ENCODE measurements around the gene TP53I3. TPM values are rescaled to one million over a fixed set of nuclear protein-coding genes. Genes with fewer than 3 reads are reported as not detected.

Gene TP53I3
- total RNA-seq, 1 donor from 2014 or later: 69.6 TPM

DNA sequence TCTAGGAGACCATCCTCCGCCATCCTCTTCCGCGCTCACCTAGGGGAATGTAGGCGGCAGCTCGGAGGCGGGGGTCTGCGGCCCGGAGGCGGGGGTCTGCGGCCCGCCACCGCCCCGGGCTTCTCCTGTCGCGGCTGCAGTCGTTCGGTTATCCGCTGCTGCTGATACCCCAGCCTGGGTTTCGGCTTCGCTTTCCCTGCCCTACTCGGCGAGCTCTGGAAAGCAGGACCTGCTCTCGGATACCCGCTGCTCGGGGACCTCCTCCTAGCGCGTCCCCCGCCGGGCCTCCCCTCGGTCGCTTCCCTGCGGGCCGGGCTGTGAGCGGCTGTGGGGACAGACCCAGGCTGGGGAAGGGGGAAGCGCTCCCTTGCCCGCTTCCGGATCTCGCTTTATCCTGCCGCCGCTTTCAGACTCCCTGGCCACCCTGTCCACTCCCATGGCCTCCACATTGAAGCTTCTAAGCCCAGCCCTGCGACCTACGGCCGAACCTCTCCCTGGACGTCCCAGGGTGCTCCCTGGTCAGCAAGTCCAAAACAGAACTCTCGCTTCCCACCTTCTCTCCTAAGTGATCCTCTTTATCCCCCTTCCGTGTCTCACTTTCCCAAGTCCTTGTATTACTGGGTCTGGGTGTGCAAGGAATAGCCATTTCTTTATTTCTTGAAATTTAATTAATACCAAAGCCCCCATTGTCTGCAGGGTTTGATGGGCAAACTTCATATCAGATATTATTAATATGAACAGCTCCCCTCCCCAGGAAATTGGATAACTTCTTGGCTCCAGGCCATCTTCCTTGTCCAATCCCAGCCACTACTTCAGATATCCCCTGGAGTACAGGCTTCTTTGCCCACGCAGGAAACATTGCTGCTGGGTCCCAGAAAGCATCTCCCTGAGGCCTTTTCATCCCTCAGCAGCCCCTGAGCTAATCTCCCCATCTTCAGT lies 34.3 kb downstream of the TP53I3 start:
- no peak for DNase-seq (ENCODE audit: low read depth)
- peak overlapping the region; percentile 65 for H3K4me3 ChIP-seq (ENCODE audit: low read depth, low read length)
- H3K27me3 ChIP-seq (ENCODE audit: control insufficient read depth, insufficient read depth, low read length): no peaks in the 10 kb centered on the region
- no peaks in the 10 kb centered on the region for H3K36me3 ChIP-seq (ENCODE audit: control insufficient read depth, insufficient read depth, low read length)
- no peak for TF ChIP-seq CTCF (IDR thresholded peaks at IDR 0.05; ENCODE audit: insufficient read depth, low read length, poor library complexity, severe bottlenecking)

DNA sequence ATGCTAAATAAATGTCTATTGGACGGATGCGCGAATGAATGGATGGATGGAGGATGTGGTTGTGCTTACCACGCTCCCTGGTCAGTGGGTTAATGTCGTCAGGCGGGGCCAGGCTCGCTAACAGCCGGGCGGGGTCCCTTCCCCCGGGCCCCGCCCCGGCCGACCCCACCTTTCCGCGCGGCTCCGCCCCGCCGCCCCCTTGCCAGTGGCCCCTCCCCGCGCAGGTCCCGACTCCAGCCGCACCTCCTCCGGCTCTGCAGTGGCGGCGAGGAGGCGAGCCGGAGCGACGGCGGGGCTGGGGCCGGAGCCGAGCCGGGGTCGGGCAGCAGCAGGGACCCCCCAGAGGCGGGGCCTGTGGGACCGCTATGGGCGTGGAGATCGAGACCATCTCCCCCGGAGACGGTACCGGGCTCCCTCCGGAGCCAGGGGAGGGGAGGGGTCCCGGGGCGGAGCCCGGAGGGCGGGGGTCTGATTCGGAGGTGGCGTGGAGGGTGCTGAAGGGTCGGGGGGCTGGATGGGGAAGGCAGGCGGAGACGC lies 35.1 kb downstream of the TP53I3 start, which contains the start of gene FKBP1B:
FKBP1B (plus strand) TSS at position 257 of the 537 bp plus-strand sequence; CDS start at position 366, 109 bp downstream.
- TF ChIP-seq CTCF (IDR thresholded peaks at IDR 0.05; ENCODE audit: insufficient read depth, low read length, poor library complexity, severe bottlenecking): no peak
- no peaks in the 10 kb centered on the region for H3K27me3 ChIP-seq (ENCODE audit: control insufficient read depth, insufficient read depth, low read length)
- DNase-seq (ENCODE audit: low read depth): peak; percentile 21

DNA sequence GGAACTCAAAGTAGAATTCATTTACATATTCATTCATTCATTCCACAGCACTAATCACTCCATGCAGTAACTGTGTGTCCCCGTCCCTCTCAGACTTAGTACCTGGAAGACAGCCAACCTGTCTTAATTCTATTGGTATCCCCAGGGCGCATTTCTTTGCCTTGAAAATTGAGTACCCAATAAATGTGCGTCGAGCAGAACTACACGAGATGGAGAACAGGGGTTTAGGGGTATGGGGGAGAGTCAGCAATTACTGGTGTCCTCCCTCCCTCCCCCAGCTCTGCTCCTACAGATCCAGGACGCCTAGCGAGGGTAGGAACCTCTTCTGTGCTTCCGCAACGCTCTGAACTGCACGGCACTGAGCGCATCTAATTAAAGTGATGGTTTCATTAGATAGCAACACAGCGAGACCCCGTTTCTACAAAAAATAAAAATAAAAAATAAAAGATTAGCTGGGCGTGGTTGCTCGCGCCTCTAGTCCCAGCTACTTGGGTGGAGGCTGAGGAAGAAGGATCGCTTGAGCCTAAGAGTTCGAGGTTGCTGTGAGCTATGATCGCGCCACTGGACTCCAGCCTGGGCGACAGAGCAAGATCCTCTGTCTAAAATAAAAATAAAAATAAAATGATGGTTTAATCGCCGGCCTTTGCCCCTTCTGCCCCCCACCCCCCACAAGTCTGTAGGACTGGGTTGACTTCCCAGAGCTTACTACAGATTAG lies 35.7 kb downstream of the TP53I3 start:
- H3K36me3 ChIP-seq (ENCODE audit: control insufficient read depth, insufficient read depth, low read length): no peaks in the 10 kb centered on the region
- peak overlapping the region; percentile 65 for H3K4me3 ChIP-seq (ENCODE audit: low read depth, low read length)
- no peak for TF ChIP-seq CTCF (IDR thresholded peaks at IDR 0.05; ENCODE audit: insufficient read depth, low read length, poor library complexity, severe bottlenecking)
- no peaks in the 10 kb centered on the region for H3K27me3 ChIP-seq (ENCODE audit: control insufficient read depth, insufficient read depth, low read length)
- DNase-seq (ENCODE audit: low read depth): no peak

More for the DNA sequence above, 35.1 kb downstream of the TP53I3 start, which contains the start of gene FKBP1B:
- peak within 1 kb of the TSS; percentile 65 for H3K4me3 ChIP-seq (ENCODE audit: low read depth, low read length)
- no peaks in the 10 kb centered on the region for H3K36me3 ChIP-seq (ENCODE audit: control insufficient read depth, insufficient read depth, low read length)

- Histone ChIP-seq H3K27me3 (ENCODE audit: control insufficient read depth, insufficient read depth, low read length) (no peaks in the 10 kb centered on the region), H3K4me3 (ENCODE audit: low read depth, low read length) (no peak overlapping the region), H3K36me3 (ENCODE audit: control insufficient read depth, insufficient read depth, low read length) (no peaks in the 10 kb centered on the region)
- no peak for TF ChIP-seq CTCF (IDR thresholded peaks at IDR 0.05; ENCODE audit: insufficient read depth, low read length, poor library complexity, severe bottlenecking)
- no peak for DNase-seq (ENCODE audit: low read depth)
These were observed 37.0 kb downstream of the TP53I3 start for GRCh38 chr2:24047703-24048033.

DNA sequence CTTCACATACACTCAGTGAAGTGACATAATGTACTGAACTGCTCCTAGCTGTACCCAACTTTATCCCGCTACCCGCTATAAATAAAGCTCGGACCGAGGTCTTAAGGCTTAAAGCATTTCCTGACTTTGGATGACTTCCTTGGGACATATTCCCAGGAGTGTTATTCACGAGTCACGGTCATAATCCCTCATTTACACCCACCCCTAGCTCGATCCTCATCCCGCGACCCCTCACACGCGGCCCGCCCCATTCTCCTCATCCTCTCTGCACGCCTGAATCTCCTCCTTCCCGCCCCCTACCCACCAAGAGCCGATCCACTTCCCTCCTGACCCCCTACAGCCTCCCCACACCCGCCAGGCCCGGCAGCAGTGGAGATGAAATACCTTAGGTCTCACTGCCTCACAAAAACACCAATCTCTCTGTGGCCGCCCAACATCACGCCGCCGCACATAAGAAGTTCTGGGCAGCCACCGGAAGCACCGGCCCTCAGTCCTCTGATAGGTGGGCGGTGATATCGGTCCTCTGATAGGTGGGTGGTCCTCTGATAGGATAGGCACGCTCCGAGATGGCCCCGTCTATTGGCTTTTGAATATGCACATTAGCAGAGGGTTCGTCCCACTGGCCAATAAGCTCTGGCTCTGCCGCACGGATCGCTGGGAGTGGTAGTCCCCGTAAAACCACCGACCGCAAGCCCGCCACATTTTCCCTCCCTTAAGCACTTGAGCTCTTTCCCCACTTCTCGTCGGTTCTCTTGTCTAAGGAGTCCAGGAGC lies 37.5 kb downstream of the TP53I3 start, which contains the start of gene WDCP:
WDCP (minus strand) TSS at position 462 of the 773 bp plus-strand sequence. CDS start 7,897 bp downstream, outside the sequence.
- DNase-seq (ENCODE audit: low read depth): peak; percentile 96
- Histone ChIP-seq H3K36me3 (ENCODE audit: control insufficient read depth, insufficient read depth, low read length) (no peaks in the 10 kb centered on the region), H3K27me3 (ENCODE audit: control insufficient read depth, insufficient read depth, low read length) (no peaks in the 10 kb centered on the region), H3K4me3 (ENCODE audit: low read depth, low read length) (peak within 1 kb of the TSS; percentile 76)
- TF ChIP-seq CTCF (IDR thresholded peaks at IDR 0.05; ENCODE audit: insufficient read depth, low read length, poor library complexity, severe bottlenecking): no peak

Measured in kidney epithelial cell (primary cell).